Measurements from ENCODE around the gene TTC39B.

TTC39B gene

DNA sequence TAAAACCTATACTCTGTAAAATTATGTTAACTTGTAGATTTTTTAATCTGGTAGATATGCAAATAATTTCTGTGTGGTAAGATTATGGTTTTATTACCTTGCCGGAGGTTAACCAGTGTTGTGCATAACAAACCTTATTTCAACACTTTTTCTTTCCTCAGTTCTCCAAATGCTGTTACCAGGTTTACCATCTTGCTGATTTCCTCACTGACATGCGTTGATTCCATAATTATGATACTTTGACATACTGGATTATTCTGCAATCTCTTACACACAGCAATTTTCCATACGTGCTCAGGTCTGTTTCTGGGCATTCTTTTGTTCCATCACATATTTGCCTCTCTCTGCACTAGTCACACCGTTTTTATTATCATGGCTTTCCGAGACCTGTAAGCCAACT is 77.6 kb downstream of the TTC39B start:
- H3K4me2 ChIP-seq (ENCODE audit: low read length), result no peak overlapping the region
- H3K4me3 ChIP-seq (ENCODE audit: low read depth, low read length), result no peak overlapping the region
- no peaks in the 10 kb centered on the region for H3K4me1 ChIP-seq
- no peaks in the 10 kb centered on the region for H3K79me2 ChIP-seq
- H3K36me3 ChIP-seq (ENCODE audit: control insufficient read depth, insufficient read depth, low read length), result no peaks in the 10 kb centered on the region
- no peak overlapping the region for H3K27ac ChIP-seq
- TF ChIP-seq, protein P1, sequence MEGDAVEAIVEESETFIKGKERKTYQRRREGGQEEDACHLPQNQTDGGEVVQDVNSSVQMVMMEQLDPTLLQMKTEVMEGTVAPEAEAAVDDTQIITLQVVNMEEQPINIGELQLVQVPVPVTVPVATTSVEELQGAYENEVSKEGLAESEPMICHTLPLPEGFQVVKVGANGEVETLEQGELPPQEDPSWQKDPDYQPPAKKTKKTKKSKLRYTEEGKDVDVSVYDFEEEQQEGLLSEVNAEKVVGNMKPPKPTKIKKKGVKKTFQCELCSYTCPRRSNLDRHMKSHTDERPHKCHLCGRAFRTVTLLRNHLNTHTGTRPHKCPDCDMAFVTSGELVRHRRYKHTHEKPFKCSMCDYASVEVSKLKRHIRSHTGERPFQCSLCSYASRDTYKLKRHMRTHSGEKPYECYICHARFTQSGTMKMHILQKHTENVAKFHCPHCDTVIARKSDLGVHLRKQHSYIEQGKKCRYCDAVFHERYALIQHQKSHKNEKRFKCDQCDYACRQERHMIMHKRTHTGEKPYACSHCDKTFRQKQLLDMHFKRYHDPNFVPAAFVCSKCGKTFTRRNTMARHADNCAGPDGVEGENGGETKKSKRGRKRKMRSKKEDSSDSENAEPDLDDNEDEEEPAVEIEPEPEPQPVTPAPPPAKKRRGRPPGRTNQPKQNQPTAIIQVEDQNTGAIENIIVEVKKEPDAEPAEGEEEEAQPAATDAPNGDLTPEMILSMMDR (IDR thresholded peaks at IDR 0.05), result no peak
- H3K9me3 ChIP-seq (ENCODE audit: control insufficient read depth, low read length), result no peaks in the 10 kb centered on the region
- H2AFZ ChIP-seq, result no peak overlapping the region
- no peak overlapping the region for H3K9ac ChIP-seq
- no peaks in the 10 kb centered on the region for H3K27me3 ChIP-seq (ENCODE audit: control insufficient read depth, insufficient read depth, low read length)

DNA sequence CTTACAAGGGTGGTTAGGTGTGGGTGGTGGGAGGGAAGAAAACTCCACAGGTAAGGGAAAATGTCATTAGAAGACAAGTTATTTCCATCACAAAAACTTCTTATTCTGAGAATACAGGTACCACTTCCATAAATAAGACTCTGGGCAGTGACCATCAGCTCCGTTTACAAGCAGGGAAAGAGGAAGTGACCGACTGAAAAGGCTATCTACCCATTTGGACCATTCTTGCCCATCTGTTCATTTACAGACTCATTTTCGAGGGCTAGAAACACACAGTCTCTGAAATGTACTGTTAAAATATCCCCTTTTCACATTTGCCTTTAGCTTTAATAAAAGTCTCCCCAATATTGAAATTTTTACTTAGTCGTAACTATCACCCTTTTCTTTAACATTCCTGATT is 79.5 kb downstream of the TTC39B start:
- TF ChIP-seq, protein P1 (IDR thresholded peaks at IDR 0.05), result no peak
- no peak overlapping the region for H3K27ac ChIP-seq
- no peaks in the 10 kb centered on the region for H3K79me2 ChIP-seq
- no peak overlapping the region for H3K9ac ChIP-seq
- no peaks in the 10 kb centered on the region for H3K36me3 ChIP-seq (ENCODE audit: control insufficient read depth, insufficient read depth, low read length)
- no peak overlapping the region for H2AFZ ChIP-seq
- H3K4me3 ChIP-seq (ENCODE audit: low read depth, low read length), result no peak overlapping the region
- no peaks in the 10 kb centered on the region for H3K4me1 ChIP-seq
- no peaks in the 10 kb centered on the region for H3K27me3 ChIP-seq (ENCODE audit: control insufficient read depth, insufficient read depth, low read length)
- H3K9me3 ChIP-seq (ENCODE audit: control insufficient read depth, low read length), result no peaks in the 10 kb centered on the region
- no peak overlapping the region for H3K4me2 ChIP-seq (ENCODE audit: low read length)

DNA sequence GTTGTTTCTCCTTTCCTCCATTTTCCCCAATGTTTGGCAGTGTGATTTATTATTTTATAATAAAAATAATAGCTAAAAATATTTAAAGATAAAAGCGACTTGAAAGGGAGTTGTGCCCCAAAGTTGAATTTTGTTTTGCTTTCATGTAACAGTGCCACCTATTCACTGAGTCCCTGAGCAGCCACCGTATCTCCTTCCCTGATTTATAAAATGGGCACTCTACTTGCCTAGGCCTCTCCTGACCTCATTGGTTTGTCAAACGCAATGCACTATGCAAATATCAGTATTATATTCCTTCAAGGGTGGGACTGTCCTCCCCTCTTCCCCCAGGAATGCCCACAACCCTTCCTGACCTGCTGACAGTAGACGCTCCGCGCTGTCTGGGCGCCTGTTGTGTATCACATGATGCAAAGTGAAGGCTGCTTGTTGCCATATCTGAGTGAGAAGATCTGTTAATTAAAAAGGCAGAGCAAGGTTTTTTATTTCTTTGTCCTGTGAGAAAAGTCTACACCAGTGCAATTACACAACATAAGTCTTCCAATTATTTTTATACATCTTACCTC is 81.4 kb downstream of the TTC39B start:
- H3K9ac ChIP-seq, result no peak overlapping the region
- H3K4me2 ChIP-seq (ENCODE audit: low read length), result no peak overlapping the region
- TF ChIP-seq, protein P1 (IDR thresholded peaks at IDR 0.05), result no peak
- no peaks in the 10 kb centered on the region for H3K79me2 ChIP-seq
- no peak overlapping the region for H3K4me3 ChIP-seq (ENCODE audit: low read depth, low read length)
- no peaks in the 10 kb centered on the region for H3K27me3 ChIP-seq (ENCODE audit: control insufficient read depth, insufficient read depth, low read length)
- H3K4me1 ChIP-seq, result no peaks in the 10 kb centered on the region
- no peaks in the 10 kb centered on the region for H3K36me3 ChIP-seq (ENCODE audit: control insufficient read depth, insufficient read depth, low read length)
- no peak overlapping the region for H3K27ac ChIP-seq
- no peaks in the 10 kb centered on the region for H3K9me3 ChIP-seq (ENCODE audit: control insufficient read depth, low read length)
- no peak overlapping the region for H2AFZ ChIP-seq

DNA sequence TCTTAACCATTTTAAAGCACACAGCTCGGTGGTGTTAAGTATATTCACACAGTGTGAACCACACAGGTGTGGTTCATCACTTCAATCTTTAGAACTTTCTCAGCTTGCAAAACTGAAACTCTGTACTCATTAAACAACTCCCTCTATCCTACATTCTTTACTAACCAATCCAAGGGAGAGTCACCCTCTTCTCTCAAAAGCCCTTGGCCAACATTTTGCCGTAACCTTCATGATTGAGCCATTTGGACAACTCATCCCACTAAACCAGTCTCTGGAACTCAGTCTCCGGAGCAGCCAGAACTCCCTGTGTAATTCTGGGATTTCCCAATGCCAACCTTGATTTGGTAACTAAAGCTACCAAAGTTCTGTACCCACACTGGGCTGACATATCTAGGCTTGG is 84.7 kb downstream of the TTC39B start:
- Histone ChIP-seq H3K4me2 (ENCODE audit: low read length) (no peak overlapping the region), H3K27ac (no peak overlapping the region)
- TF ChIP-seq, protein P1 (IDR thresholded peaks at IDR 0.05), result no peak

DNA sequence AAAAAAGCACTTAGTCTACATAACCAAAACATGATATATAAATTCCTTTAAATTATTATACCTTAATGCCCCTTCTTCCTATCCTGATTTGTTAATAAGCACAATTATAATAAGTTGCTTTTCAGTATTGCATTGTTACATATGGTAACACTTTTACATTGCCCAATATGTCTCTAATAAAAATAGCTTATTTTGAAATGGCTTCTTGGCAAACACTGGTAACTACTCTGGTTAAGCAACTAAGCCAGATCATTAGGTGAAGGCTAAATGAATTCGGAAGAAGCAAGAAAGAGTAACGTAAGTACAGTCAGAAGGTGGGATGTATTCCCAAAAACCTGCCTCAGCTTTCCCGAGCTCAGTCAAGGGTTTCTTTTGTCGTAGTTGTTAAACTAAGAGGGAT is 85.3 kb downstream of the TTC39B start:
- no peak overlapping the region for H3K27ac ChIP-seq

More for the DNA sequence above, 84.7 kb downstream of the TTC39B start:
- Histone ChIP-seq H3K4me3 (ENCODE audit: low read depth, low read length) (no peak overlapping the region), H3K79me2 (no peaks in the 10 kb centered on the region), H3K9ac (no peak overlapping the region), H2AFZ (no peak overlapping the region), H3K9me3 (ENCODE audit: control insufficient read depth, low read length) (no peaks in the 10 kb centered on the region), H3K27me3 (ENCODE audit: control insufficient read depth, insufficient read depth, low read length) (no peaks in the 10 kb centered on the region), H3K4me1 (no peaks in the 10 kb centered on the region), H3K36me3 (ENCODE audit: control insufficient read depth, insufficient read depth, low read length) (no peaks in the 10 kb centered on the region)

More for the DNA sequence above, 85.3 kb downstream of the TTC39B start:
- Histone ChIP-seq H3K9me3 (ENCODE audit: control insufficient read depth, low read length) (no peaks in the 10 kb centered on the region), H3K4me2 (ENCODE audit: low read length) (no peak overlapping the region), H3K4me3 (ENCODE audit: low read depth, low read length) (no peak overlapping the region), H3K36me3 (ENCODE audit: control insufficient read depth, insufficient read depth, low read length) (no peaks in the 10 kb centered on the region), H3K79me2 (no peaks in the 10 kb centered on the region), H3K9ac (no peak overlapping the region), H3K4me1 (no peaks in the 10 kb centered on the region), H3K27me3 (ENCODE audit: control insufficient read depth, insufficient read depth, low read length) (no peaks in the 10 kb centered on the region), H2AFZ (no peak overlapping the region)
- TF ChIP-seq, protein P1 (IDR thresholded peaks at IDR 0.05), result no peak
